Superior temporal gyrus (tissue), 1 donor: Measurements from ENCODE around the gene DOK3.

Experiments used
- DNase-seq: peaks from one replicate; pipeline ENCODE4 v3.0.0-alpha.2; 2016; ENCODE audit errors: extremely low spot score

Gene DOK3

DNA sequence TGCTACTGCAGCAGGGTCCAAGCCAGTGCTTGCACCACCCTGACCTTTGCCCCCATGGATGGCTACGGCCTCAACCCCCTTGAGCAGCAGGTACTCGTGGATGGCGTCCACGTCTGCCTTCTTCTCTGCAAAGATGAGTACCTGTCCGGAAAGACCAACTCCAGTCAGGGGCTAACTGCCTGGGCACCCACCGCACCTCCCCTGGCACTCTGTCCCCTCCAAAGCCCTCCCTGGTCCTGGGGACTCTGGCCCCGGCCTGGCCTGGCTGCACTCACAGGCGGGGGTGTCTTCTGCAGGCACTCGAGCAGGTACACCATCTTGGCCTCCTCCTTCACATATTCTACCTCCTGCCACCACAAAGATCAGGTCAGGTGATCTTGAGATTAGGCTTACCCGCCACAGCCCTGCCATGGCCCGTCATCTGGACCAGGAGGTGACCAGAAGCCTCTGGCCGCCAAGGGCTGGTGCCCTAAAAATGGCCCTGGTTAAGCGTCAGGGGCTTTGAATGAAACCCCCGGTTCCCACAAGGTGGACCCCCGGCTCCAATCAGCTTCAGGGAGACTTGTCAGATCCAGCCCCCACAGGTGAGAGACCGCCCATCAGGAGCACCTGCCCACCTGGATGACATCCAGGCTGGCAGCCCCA is 3.2 kb upstream of the DOK3 start:
- no peak for DNase-seq

DNA sequence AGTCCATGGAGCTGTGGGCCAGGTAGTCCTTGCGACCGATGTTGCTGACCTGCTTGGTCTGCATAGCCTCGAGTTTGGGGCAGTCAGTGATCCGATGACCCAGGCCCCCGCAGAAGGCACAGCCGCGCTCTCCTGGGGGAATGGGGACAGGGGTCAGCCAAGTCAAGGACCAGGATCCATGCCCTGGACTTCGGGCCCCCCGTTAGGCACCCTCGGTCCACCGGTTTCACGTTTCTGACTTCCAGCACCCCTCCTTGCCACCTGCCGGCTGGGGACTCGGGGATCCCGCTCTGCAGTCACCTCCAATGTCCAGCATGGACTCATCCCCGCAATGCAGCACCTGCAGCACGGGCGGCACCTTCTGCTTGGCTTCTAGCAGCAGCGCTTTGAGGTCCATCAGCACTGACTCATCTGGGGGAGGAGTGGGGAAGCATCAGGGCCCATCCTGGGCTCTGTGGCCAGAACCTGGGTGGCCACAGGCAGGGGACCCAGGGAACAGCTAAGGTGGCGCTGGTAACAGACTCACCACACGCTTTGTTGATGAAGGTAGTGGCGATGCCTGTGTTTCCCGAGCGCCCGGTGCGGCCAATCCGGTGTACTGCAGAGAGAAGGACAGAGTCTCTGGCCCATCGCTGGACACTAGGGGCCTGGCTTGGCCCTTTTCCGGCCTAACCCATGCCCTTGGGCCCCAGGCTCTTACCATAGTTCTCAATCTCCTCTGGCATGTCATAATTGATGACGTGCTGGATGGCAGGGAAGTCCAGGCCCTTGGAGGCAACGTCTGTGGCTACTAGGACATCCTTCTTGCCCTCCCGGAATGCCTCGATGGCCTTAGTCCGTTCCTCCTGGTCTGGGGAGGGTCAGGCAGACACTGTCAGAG is 2.4 kb upstream of the DOK3 start:
- no peak for DNase-seq

DNA sequence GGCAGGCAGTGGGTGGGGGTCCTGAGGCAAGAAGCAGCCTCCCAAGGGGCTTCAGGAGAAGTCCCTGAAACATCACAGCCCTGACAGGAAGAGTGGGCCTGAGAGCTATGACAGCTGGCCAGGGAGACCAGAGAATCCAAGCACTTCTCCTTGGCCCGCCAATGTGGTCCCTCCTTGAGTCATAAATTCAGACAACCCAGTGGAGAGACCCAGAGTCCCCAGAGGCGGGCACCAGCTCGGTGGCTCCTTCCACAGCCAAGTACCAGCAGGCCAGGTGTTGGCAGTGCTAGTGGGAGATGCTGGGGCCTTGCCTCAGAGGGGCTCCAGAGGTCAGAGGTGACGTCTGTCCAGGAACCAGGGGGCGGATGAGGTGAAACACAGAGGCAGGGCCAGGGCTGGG is 1.6 kb upstream of the DOK3 start:
- no peak for DNase-seq

DNA sequence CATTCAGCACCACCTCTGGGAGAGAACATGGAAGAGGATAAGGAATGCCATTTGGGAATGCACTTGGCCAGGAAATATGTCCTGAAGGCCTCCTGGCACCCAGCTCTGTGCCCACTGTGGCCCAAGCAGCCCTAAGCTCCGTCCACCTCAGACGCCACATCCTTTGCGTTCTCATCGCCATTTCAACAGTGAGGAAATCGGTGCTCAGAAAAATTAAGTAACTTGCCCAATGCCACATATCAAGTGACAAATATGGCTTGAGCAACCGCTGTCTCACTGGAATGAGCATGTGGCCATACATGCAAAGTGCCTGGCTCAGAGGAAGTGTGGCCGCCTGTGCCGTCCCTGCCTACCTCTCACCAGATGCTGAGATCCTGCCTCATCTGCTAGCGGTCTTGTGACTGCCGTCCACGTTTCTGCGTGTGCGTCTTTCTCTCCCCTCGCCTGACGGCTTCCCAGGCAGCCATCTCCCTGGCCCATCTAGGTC is 984 bp upstream of the DOK3 start:
- no peak for DNase-seq

DNA sequence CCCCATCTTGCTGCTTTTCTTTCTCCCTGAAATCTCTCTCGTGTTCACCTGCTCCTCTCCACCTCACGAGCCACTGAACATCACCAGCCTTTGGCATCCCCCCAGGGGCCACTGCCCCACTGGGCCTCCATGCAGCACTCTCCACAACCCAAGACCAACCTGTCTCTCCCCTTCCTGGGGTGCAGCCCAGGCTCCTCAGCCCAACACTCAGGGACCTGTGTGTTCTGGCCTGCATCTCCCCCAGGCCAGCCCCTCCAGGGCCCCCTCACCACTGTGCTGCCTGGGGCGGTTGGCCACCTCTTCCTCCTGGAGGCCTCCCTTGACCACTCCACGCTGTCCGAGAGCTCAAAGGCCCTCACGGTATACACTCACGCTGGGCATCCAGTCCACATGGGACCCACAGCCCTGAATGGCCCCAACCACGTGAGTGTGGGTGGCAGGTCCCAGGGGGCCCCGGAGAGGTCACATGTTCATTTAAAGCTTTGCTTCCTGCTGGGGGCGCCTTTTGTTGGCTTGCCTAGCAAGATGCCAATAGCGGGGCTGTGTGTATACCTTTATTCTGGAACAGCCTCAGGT is 453 bp upstream of the DOK3 start:
- DNase-seq = no peak

DNA sequence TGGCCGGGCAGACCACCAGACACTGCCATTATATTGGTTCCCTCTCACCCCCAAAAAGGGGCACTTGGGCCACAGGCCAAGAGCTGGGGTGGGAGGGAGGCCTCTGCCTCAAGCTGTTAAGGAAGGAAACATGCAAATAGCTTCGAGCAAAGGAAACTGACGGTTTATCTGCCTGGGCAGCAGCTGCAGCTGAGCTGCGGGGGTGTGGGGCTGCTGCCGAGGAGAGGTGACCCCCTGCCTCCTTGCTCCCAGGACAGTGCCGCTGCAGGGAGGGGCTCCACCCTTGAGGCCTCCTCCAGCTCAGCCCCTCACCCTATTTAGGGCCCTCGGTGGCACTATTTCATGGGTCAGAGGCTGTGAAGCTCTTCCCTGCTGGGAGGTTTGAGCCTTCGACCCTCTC is 789 bp downstream of the DOK3 start:
- no peak for DNase-seq

DNA sequence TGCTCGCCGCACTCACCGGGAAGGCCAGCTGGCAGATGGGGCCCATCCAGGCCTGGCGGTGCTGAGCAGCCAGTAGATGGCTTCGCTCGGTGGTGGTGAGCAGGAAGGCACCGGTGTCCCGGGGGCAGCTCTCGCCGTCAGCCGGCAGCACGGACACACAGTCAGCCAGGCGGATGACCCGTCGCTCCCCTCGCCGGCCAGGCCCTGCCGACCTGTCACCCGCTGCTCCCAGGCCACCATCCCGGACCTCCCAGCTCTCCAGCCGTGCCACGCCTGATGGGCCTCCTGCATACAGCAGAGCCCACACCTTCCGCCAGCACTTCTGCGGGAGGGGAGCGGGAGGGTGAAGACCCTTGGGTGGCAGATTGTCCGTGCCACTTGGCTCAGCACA is 1.4 kb downstream of the DOK3 start:
- DNase-seq = no peak

DNA sequence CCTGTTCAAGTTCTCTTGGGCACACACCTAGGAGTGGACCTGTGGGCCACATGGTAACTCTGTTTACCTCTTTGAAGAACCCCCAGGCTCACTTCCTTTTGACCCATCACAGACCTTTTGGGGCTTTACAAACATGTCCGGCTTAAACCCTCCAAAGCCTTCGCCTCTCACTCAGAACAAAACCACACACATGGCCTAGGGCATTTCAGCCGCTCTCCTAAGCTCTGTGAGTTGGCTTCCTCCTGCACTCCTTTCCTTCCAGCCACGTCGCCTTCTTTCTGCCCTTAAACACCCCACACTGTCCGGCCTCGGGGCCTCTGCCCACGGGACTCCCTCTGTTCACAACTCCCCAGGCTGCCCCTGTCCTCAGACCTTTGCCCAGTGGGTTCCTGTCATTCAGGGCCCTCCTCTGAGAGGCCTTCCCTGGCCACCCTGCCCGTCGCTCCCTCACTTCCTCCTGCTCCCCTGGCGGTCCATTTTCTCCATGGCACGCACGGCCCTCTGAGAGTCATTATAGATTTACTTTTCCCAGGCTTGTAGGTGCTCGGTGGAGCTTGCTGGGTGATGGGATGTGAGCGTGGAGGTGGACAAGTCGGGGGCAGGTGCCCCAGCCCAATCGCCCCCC is 1.9 kb downstream of the DOK3 start:
- DNase-seq = no peak

DNA sequence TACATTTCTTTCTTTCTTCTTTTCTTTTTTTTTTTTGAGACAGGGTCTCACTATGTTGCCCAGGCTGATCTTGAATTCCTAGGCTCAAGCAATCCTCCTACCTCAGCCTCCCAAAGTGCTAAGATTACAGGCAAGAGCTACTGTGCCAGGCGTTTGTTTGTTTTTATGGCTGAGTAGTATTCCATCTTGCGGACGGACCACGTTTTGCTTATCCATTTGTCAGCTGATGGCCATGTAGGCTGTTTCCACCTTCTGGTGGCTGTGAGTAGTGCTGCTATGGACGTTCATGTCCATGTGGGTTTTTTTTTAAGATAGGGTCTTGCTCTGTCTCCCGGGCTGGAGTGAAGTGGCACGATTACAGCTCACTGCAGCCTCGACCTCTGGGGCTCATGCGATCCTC is 2.5 kb downstream of the DOK3 start:
- no peak for DNase-seq

DNA sequence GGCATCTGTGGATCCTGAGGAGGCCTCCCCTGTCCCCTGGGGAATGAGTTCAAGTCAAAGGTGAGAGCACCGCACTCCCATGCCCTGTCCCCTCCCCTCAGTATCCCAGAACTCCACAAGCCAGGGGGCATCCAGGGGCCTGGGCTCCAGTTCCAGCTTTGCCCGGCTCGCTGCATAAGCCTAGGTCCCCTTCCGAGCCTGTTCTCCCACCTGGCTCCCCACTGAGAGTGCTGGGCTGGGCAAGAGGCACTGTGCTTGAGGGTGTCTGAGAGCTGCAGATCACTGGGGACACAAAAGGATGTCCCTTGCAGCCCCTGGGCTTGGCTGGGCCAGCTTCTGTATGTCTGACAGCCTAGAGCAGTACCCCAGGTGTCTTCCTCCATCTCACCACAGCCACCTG is 4.6 kb downstream of the DOK3 start:
- DNase-seq = no peak

DNA sequence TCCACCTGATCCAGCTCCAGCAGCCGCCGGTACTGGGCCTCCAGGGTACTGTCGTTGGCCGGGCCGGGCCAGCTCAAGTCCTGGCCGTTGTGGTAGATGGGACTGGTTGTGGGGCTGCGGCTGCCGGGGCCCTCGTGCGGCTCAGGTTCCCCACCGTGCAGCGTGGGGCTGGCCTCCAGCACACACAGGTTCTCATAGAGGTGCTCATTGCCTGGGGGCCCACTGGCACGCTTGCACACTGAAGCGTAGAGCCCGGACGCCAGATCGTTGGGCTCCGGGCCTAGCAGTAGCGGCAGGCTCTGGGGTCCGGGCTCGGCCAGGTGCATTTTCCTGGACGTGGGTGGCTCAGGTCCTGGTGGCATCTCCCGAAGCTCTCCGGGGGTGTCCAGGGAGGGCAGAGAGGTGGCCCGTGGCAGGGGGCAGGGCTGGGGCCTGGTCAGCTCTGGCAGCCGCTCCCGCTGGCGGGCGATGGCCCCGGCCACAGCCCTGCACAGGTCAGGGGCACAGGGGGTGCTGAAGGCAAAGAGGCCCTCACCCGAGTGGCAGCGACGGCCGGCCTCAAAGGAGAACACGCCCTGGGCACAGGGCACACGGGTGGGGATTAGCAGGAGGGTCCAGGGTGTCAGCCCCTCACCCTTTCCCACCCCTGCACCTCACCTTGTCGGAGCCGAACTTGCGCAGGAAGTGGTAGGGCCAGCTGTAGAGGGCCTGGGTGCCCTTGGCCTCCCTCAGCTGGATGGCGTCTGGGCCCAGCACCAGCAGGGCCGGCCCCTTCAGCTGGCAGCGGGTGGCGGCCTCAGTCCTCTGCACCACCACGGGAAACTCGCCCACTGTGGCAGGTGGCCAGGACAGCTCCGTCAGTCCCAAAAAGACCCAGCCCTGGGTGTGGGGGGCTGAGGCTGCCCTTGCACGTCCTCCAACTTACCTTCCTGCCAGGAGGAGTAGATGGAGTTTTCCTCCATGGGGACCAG is 5.3 kb downstream of the DOK3 start:
- no peak for DNase-seq

DNA sequence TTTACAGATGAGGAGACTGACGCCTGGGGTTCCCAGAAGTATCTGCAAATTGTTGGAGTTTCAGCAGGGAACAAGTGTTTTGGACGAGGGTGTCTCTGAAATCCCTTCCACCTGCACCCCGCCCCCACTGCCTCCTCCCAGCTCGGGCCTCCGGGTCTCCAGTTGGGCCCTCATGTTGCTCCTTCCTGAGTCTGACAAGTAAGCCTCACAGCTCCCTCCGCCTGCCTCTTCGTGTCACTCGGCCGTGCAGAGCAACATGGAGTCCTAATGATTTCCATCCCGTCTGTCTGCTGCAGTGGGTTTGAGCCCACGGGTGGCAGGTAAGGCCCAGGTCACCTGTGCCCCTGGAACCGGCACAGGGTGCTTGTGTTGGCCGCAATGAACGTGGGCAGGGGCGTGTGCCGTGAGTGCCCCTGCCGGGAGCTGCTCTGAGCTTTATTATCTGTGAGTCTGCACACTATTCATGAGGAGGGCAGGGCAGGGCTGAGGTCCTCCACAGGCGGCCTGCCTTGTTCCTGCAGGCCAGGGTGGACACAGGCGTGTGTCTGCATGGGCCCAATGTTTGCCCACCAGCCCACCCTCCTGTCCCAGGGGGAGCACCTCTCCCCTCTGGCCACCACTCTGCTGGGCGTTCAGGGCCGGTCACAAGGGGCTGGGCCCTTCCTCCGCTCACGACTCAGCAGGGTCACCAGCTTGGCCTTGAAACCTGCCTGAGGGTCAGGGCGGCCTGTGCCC is 6.1 kb downstream of the DOK3 start:
- DNase-seq = no peak

DNA sequence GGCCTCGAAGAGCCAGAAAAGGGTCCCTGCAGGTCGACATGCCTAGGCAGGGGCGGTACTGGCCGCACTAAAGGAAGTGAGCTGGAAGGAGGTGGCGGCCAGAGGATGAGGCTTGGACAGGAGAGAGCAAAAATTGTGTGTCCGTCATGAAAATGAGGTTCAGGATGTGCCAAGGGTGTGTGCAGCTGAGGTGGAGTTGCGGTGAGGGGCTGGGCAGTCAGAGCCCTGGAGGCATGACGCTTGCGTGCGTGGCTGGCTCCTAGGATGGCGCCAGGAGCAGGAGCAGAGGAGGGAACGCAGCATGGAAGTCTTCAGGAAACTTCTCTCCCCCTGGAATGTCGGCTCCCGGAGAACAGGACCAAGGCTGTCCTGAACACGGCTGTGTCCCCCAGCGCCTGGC is 6.7 kb downstream of the DOK3 start:
- DNase-seq = no peak

DNA sequence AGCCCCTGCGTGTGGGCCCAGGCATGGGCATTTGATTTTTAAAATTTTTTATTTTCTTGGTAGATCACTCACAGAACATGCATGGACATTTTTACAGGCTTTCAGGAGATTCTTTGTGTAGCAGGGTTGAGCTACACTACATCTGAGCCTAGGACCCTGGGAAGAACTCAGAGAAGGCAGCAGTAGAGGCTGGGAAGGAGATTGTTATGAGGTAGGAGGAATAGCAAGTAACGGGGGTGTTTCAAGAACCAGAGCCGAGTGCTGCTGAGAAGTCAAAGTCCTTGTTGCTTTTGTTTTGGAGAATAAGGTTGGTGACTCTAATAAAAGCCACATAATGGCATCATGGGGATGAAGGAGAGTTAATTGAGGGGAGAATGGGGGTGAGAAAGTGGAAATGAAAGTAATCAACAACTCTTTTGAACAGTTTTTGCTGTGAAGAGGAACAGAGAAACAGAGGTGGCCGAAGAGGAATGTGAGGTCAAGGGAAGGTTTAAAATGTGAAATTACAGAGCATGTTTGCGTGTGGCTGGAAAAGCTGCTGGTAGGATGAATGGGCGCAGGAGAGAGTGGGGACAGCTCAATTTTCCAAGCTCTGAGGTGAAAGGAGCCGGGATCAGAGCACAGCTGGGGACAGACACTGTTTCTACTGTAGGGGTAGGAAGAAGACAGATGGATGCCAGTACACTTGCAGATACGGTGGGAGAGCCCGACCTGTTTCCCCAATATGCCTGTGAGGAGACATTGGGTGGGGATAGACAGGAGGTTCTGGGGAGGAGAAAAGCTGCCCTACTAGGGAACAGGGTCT is 7.5 kb downstream of the DOK3 start:
- DNase-seq = no peak

DNA sequence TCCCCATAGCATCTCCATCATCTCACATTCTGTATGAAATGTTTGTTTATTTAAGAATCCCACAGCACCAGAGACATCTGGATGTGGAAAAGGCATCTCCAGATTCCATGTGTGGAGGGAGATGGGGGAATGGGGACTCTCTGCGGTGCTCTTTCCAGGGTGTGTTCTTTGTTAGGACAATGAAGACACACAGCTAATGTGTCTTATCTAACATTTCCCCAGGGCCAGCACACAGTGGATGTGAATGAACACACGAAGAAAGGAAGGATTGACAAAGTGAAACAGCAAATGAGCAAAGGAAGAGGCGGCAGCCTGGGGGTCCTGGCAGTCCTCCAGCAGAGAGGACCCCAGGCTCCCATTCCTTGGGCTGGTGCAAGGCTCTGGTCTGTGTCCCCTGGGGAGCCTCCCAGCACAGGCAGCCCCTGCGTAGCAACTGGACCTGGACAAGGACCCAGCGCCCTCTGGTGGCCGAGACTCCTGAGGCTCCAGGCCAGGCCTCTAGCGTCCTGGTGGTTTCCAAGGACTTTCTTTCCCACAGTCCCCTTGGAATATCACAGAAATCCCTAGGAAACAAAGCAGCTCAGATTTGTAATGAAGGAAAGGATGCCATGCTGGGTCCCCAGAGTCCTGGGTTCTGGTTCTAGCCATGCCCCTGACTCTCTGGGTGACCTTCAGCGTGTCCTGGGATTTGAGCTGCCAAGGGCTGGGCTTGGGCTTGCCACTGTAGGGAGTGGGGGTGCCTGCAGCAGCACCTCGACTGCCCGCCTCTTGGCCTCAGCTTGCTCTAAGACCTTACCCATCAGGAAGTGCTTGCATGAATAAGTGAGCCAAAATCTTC is 8.7 kb downstream of the DOK3 start:
- peak; percentile 94 for DNase-seq

DNA sequence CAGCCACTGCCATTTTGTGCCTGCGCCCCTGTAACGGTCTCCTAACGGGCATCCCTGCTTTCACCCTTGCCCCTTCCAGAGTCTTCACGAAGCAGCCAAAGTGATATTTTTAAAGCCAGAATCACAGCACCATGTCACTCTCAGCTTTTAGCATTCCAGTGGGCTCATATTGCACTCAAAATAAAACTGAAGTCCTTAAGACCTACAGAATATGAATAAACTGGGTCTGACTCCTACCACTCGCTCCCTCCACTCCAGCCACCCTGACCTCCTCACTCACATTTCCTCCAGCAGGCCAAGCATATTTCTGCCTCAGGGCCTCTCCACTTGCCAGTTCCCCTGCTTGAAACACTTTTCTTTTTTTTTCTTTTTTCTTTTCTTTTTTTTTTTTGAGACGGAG is 9.8 kb downstream of the DOK3 start:
- no peak for DNase-seq

DNA sequence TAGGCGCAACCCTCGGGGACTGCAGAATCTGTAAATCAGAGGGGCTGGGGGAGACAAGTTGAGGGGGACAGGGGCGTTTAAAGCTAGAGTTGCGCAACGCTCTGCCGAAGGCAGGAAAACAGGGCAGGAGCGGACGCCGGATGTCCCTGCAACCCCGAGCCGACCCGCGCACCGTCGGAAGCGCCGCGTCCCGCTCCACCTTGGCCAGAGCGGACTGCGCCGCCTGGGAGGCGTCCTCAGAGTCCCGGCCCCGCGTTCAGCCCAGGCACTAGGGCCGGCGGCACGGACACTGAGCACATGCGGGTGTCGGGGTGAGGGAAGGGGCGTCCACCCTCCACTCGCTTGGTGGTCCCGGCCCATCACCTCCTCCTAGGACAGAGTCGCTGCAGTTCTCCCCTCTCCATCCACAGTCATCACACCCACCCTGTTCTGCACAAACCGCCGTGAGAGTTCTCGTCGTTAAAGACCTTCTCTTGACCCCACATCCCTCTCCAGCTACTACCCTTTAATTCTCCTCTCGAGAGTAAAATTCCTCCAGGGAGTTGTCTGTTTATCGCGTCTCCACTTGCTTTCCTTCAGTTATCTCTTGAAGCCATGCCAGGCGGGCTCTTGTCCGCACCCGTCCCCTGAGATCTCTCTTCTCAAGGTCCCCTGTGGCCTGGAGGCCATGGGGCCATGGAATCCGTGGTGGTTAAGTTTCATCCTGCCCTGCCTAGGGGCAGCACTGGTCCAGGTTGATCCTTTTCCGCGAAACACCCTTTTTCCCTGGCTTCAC is 11.4 kb downstream of the DOK3 start:
- no peak for DNase-seq
